GM12878 (cell line): Measurements from ENCODE around the gene TPM4. TPM values are rescaled to one million over a fixed set of nuclear protein-coding genes. Genes with fewer than 3 reads are reported as not detected.

Experiments used
- CHD4 ChIP-seq: fragments of 200-600 bp; sonication (generic); IDR thresholded peaks from 2 replicates; pipeline ENCODE4 v1.6.1; 2016; ENCODE audit warnings: mild to moderate bottlenecking
- CREB1 ChIP-seq: IDR thresholded peaks from 2 replicates; pipeline ENCODE4 v1.6.1; 2012; ENCODE audit warnings: low read depth, mild to moderate bottlenecking, inconsistent platforms
- DPF2 ChIP-seq: fragments of 450-650 bp; IDR thresholded peaks from 2 replicates; pipeline ENCODE4 v1.6.1; 2017; ENCODE audit warnings: mild to moderate bottlenecking
- EED ChIP-seq: sonication (generic); IDR thresholded peaks from 2 replicates; pipeline ENCODE4 v1.6.1; 2016; ENCODE audit warnings: antibody characterized with exemption, low read depth
- FOS ChIP-seq: IDR thresholded peaks from 3 replicates; pipeline ENCODE4 v1.6.1; 2011; ENCODE audit warnings: borderline replicate concordance; ENCODE audit not compliant: insufficient read length; ENCODE audit errors: extremely low read depth
- HDGF ChIP-seq: fragments of 450-650 bp; IDR thresholded peaks from 2 replicates; pipeline ENCODE4 v1.6.1; 2016; ENCODE audit warnings: antibody characterized with exemption
- IKZF1 ChIP-seq: fragments of 450-650 bp; conservative IDR thresholded peaks from 2 replicates; pipeline ENCODE4 v1.6.1; 2017; ENCODE audit warnings: antibody characterized with exemption, mild to moderate bottlenecking
- IRF4 ChIP-seq: IDR thresholded peaks from 2 replicates; pipeline ENCODE4 v1.6.1; 2011; ENCODE audit warnings: low read depth, low read length
- LARP7 ChIP-seq: fragments of 450-650 bp; IDR thresholded peaks from 2 replicates; pipeline ENCODE4 v1.6.1; 2017; ENCODE audit warnings: mild to moderate bottlenecking
- MLLT1 ChIP-seq: fragments of 450-650 bp; IDR thresholded peaks from 2 replicates; pipeline ENCODE4 v1.6.1; 2016; ENCODE audit warnings: mild to moderate bottlenecking
- NFYB ChIP-seq: IDR thresholded peaks from 2 replicates; pipeline ENCODE4 v1.6.1; 2011; ENCODE audit warnings: low read depth, mild to moderate bottlenecking, low read length, improper control_type of control experiment, moderate library complexity; ENCODE audit not compliant: insufficient read depth
- NR2C1 ChIP-seq: fragments of 450-650 bp; IDR thresholded peaks from 2 replicates; pipeline ENCODE4 v1.6.1; 2017; ENCODE audit warnings: antibody characterized with exemption, mild to moderate bottlenecking, moderate library complexity
- NR2C2 ChIP-seq: IDR thresholded peaks from 2 replicates; pipeline ENCODE4 v1.6.1; 2011; ENCODE audit warnings: borderline replicate concordance, low read depth; ENCODE audit not compliant: control insufficient read depth, insufficient read length
- NRF1 ChIP-seq: conservative IDR thresholded peaks from 2 replicates; pipeline ENCODE4 v1.6.1; 2011; ENCODE audit warnings: mild to moderate bottlenecking, low read depth, low read length, improper control_type of control experiment
- POLR2AphosphoS2 ChIP-seq: IDR thresholded peaks from 2 replicates; pipeline ENCODE4 v1.6.1; 2011; ENCODE audit warnings: low read depth, mild to moderate bottlenecking, low read length, improper control_type of control experiment, moderate library complexity
- RELB ChIP-seq: fragments of 450-650 bp; IDR thresholded peaks from 2 replicates; pipeline ENCODE4 v1.6.1; 2017; ENCODE audit warnings: low read depth, mild to moderate bottlenecking, moderate library complexity
- SMAD5 ChIP-seq: IDR thresholded peaks from 2 replicates; pipeline ENCODE4 v1.6.1; 2016; ENCODE audit warnings: antibody characterized with exemption, low read depth
- SMARCA5 ChIP-seq: fragments of 450-650 bp; IDR thresholded peaks from 2 replicates; pipeline ENCODE4 v1.6.1; 2017; ENCODE audit warnings: mild to moderate bottlenecking
- SUZ12 ChIP-seq: fragments of 200-600 bp; sonication (generic); IDR thresholded peaks from one replicate; pipeline ENCODE4 v1.6.1; 2018; ENCODE audit warnings: antibody characterized with exemption, mild to moderate bottlenecking; ENCODE audit not compliant: unreplicated experiment
- TARDBP ChIP-seq: IDR thresholded peaks from 2 replicates; pipeline ENCODE4 v1.6.1; 2016; ENCODE audit warnings: borderline replicate concordance
- TCF7 ChIP-seq: IDR thresholded peaks from 2 replicates; pipeline ENCODE4 v1.6.1; 2014; ENCODE audit warnings: antibody characterized with exemption, borderline replicate concordance
- ZBED1 ChIP-seq: IDR thresholded peaks from 2 replicates; pipeline ENCODE4 v1.6.1; 2016; ENCODE audit warnings: borderline replicate concordance
- ZNF207 ChIP-seq: fragments of 450-650 bp; IDR thresholded peaks from 2 replicates; pipeline ENCODE4 v1.6.1; 2014; ENCODE audit warnings: antibody characterized with exemption, mild to moderate bottlenecking, borderline replicate concordance
- ZNF384 ChIP-seq: IDR thresholded peaks from 2 replicates; pipeline ENCODE4 v1.6.1; 2012; ENCODE audit warnings: low read depth, mild to moderate bottlenecking, low read length, improper control_type of control experiment, borderline replicate concordance
- ZNF592 ChIP-seq: fragments of 450-650 bp; IDR thresholded peaks from 2 replicates; pipeline ENCODE4 v1.6.1; 2017; ENCODE audit warnings: mild to moderate bottlenecking, moderate library complexity
- polyA plus RNA-seq, 11 experiments: library from polyadenylated mRNA; depleted of rRNA in 4 of 11; unstranded in 6 of 11; stranded (reverse) in 5 of 11; fragments of >200 nt; fragmentation: Nextera tagmentation in 4 of 11; fragmentation: Illumina TruSeq in 1 of 11; extraction: Ambion mirVana in 4 of 11; extraction: Trizol in 1 of 11; gene quantifications; 1 replicate in 1 of 11; 2 replicates in 10 of 11; pipeline versions ENCODE4 v1.2.1 to v1.2.3, GENCODE V29; 2011 to 2016; ENCODE audit warnings: inconsistent platforms in 2 of 11, missing spikeins in 2 of 11, low read depth in 1 of 11
- total RNA-seq, 4 experiments: library from RNA; depleted of rRNA in 3 of 4; stranded (reverse); fragments of >200 nt in 3 of 4; fragmentation: Illumina TruSeq in 1 of 4; extraction: Trizol in 1 of 4; gene quantifications; 2 replicates each; pipeline versions ENCODE4 v1.2.1 to v1.2.3, GENCODE V29; 2013 to 2021

Gene TPM4
- total and polyA plus RNA-seq, 10 of the 15 experiments (the other 5 are each of a cell fraction or from before 2014, with no cell fraction given) = 183 to 620 (median 407) TPM

GRCh38 chr19:16143399-16144215, 67.3 kb downstream of the TPM4 start, which contains the start of gene HSH2D (continued):
- no peak for TF ChIP-seq ZNF592
- TF ChIP-seq RELB = peak; percentile 28; the same call in 1 of the 2 replicates
- peak; percentile 97 for TF ChIP-seq DPF2
- peak; percentile 84; the same call in 1 of the 2 replicates for TF ChIP-seq SMAD5
- no peak; the same call in 1 of the 2 replicates for TF ChIP-seq ZBED1
- no peak for TF ChIP-seq ZNF207
- no peak for TF ChIP-seq NFYB
- no peak for TF ChIP-seq NR2C2
- no peak for TF ChIP-seq CHD4
- TF ChIP-seq POLR2AphosphoS2 = no peak; the same call in none of the 2 replicates
- no peak for TF ChIP-seq TCF7
- TF ChIP-seq NR2C1 = no peak
- no peak for TF ChIP-seq ZNF384
- TF ChIP-seq TARDBP = no peak; the same call in 1 of the 2 replicates
- no peak; the same call in 1 of the 2 replicates for TF ChIP-seq EED
- peak; percentile 91 for TF ChIP-seq MLLT1
- TF ChIP-seq FOS = no peak
- TF ChIP-seq NRF1 = no peak
- no peak for TF ChIP-seq SMARCA5
- TF ChIP-seq IKZF1 = peak; percentile 34; the same call in 1 of the 2 replicates
- peak; percentile 89 for TF ChIP-seq HDGF
- peak; percentile 59; the same call in 1 of the 2 replicates for TF ChIP-seq CREB1
- TF ChIP-seq SUZ12 = no peak
- 0 out of 2 replicates have a peak, but pooled peaks have one; percentile 12 for TF ChIP-seq LARP7
- 0 out of 2 replicates have a peak, but pooled peaks have one; percentile 41 for TF ChIP-seq IRF4
